GM21526 (cell line): ENCODE results near the gene CDR2L.
"Not testable (repeated sequence)": the region's sequence is repeated elsewhere in the genome, so short reads cannot be mapped to it uniquely, and the experiment has no call there.

Source experiments
- ATAC-seq: cut with Tn5 transposase; IDR thresholded peaks from one replicate; pipeline ENCODE4 v1.9.1; 2021; ENCODE audit warnings: moderate library complexity; ENCODE audit not compliant: unreplicated experiment, low FRiP score

Gene CDR2L

GRCh38 chr17:74979408-74980146 lies 7.9 kb upstream of the CDR2L start:
- ATAC-seq, result no peak

GRCh38 chr17:74981318-74981978 lies 6.0 kb upstream of the CDR2L start:
- ATAC-seq, result no peak

GRCh38 chr17:74981979-74982662 lies 5.3 kb upstream of the CDR2L start:
- ATAC-seq, result no peak

- not testable (repeated sequence) for ATAC-seq
Measured at GRCh38 chr17:74982663-74983313, 4.6 kb upstream of the CDR2L start.

- ATAC-seq, result no peak
Measured at GRCh38 chr17:74986206-74986576, 1.2 kb upstream of the CDR2L start.

GRCh38 chr17:74987909-74988711 lies 678 bp downstream of the CDR2L start:
- peak; percentile 28 for ATAC-seq

- ATAC-seq, result no peak
Measured at GRCh38 chr17:74990581-74991105, 3.2 kb downstream of the CDR2L start.

GRCh38 chr17:74992223-74992622 lies 4.8 kb downstream of the CDR2L start:
- ATAC-seq, result no peak

- no peak for ATAC-seq
Measured at GRCh38 chr17:74994440-74994839, 7.0 kb downstream of the CDR2L start.

- ATAC-seq, result no peak
Measured at GRCh38 chr17:74995847-74996246, 8.4 kb downstream of the CDR2L start.

GRCh38 chr17:74998783-74999182 lies 11.4 kb downstream of the CDR2L start:
- no peak for ATAC-seq

- no peak for ATAC-seq
Measured at GRCh38 chr17:74999523-74999922, 12.1 kb downstream of the CDR2L start.

- no peak for ATAC-seq
Measured at GRCh38 chr17:75001915-75002843, 14.7 kb downstream of the CDR2L start.

GRCh38 chr17:75003070-75003956 lies 15.9 kb downstream of the CDR2L start:
- ATAC-seq, result no peak

- no peak for ATAC-seq
Measured at GRCh38 chr17:75003957-75004355, 16.5 kb downstream of the CDR2L start.

- no peak for ATAC-seq
Measured at GRCh38 chr17:75004371-75004770, 16.9 kb downstream of the CDR2L start.

- no peak for ATAC-seq
Measured at GRCh38 chr17:75005291-75005690, 17.9 kb downstream of the CDR2L start.

GRCh38 chr17:75006084-75006483 lies 18.7 kb downstream of the CDR2L start:
- ATAC-seq, result not testable (repeated sequence)
